ENCODE data around the gene PRMT1. TPM values are rescaled to one million over a fixed set of nuclear protein-coding genes. Genes with fewer than 3 reads are reported as not detected.
A peak's percentile ranks its signal among the peaks of the same experiment; 100 is the strongest.

The PRMT1 gene
- total RNA-seq, 4 donors from 2014 or later, result 78.5 to 274 (median 217) TPM

GRCh38 chr19:49679771-49680413 is 2.8 kb downstream of the PRMT1 start:
- DNase-seq, result no peak
- H3K27ac ChIP-seq, result peak overlapping the region; percentile 65 to 70
- intact Hi-C loops (cut with DNase I; ENCODE audit: low total_unique reads), result no loop called here
- TF ChIP-seq POLR2A (IDR thresholded peaks at IDR 0.05) (no peak), CTCF (IDR thresholded peaks at IDR 0.05) (no peak)
- H3K36me3 ChIP-seq, result no peaks in the 10 kb centered on the region
- H3K4me3 ChIP-seq, result no peak overlapping the region
- H3K9me3 ChIP-seq, result no peaks in the 10 kb centered on the region
- no peaks in the 10 kb centered on the region for H3K27me3 ChIP-seq
- peaks cover 0 to 4% of the 10 kb centered on the region in 2 donors for H3K4me1 ChIP-seq

GRCh38 chr19:49680421-49681351 is 3.6 kb downstream of the PRMT1 start:
- H3K27me3 ChIP-seq, result no peaks in the 10 kb centered on the region
- H3K4me3 ChIP-seq, result peak overlapping the region in 1 of 2 donors; percentile 8
- H3K27ac ChIP-seq, result peak overlapping the region; percentile 65 to 70
- no peaks in the 10 kb centered on the region for H3K9me3 ChIP-seq
- DNase-seq, result peak; percentile 90 to 94
- intact Hi-C loops (cut with DNase I; ENCODE audit: low total_unique reads), result no loop called here
- H3K4me1 ChIP-seq, result peaks cover 0 to 4% of the 10 kb centered on the region in 2 donors
- TF ChIP-seq CTCF (IDR thresholded peaks at IDR 0.05), result peak; percentile 98 to 100 (median 100)
- no peak for TF ChIP-seq POLR2A (IDR thresholded peaks at IDR 0.05)
- no peaks in the 10 kb centered on the region for H3K36me3 ChIP-seq

DNA sequence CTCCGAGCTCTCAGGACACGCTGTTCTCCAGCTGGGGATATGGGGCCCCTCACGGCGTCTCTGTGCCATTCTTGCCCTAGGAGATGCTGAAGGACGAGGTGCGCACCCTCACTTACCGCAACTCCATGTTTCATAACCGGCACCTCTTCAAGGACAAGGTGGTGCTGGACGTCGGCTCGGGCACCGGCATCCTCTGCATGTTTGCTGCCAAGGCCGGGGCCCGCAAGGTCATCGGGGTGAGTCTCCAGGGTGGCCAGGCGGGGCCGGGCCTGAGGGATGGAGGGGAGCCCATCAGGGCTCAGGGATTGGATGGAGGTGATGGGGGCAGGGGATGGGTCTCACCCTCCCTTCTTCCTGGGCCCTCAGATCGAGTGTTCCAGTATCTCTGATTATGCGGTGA is 4.8 kb downstream of the PRMT1 start:
- Histone ChIP-seq H3K27ac (no peak overlapping the region), H3K36me3 (no peaks in the 10 kb centered on the region), H3K4me1 (peaks cover 0 to 4% of the 10 kb centered on the region in 2 donors), H3K4me3 (no peak overlapping the region), H3K27me3 (no peaks in the 10 kb centered on the region), H3K9me3 (no peaks in the 10 kb centered on the region)
- no peak for DNase-seq
- intact Hi-C loops (cut with DNase I; ENCODE audit: low total_unique reads), result no loop called here
- TF ChIP-seq POLR2A (IDR thresholded peaks at IDR 0.05), result no peak

- Histone ChIP-seq H3K36me3 (no peaks in the 10 kb centered on the region), H3K27ac (no peak overlapping the region)
Measured at GRCh38 chr19:49682274-49682673, 5.2 kb downstream of the PRMT1 start.

DNA sequence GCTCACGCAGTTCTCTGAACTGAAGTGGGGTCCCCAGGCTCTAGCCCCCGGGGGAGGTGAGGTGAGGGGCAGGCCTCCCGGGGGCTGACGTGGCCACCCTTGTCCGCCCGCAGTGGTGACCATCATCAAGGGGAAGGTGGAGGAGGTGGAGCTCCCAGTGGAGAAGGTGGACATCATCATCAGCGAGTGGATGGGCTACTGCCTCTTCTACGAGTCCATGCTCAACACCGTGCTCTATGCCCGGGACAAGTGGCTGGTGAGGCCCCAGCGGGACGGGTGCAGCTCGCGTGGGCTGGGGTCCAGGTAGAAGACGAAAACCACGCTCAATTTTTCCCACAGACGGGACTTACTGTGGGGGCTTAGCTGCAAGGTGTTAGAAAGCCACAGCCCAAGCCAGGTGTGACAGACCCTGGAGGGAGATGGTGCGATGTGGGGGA is 6.8 kb downstream of the PRMT1 start:
- TF ChIP-seq POLR2A (IDR thresholded peaks at IDR 0.05) (no peak), CTCF (IDR thresholded peaks at IDR 0.05) (no peak)
- Histone ChIP-seq H3K27ac (no peak overlapping the region), H3K9me3 (no peaks in the 10 kb centered on the region), H3K4me3 (no peak overlapping the region), H3K27me3 (no peaks in the 10 kb centered on the region), H3K36me3 (no peaks in the 10 kb centered on the region), H3K4me1 (peaks cover 0 to 4% of the 10 kb centered on the region in 2 donors)
- DNase-seq, result no peak
- intact Hi-C loops (cut with DNase I; ENCODE audit: low total_unique reads), result no loop called here

More at GRCh38 chr19:49682274-49682673, 5.2 kb downstream of the PRMT1 start:
- Histone ChIP-seq H3K9me3 (no peaks in the 10 kb centered on the region), H3K4me1 (peaks cover 0 to 4% of the 10 kb centered on the region in 2 donors), H3K27me3 (no peaks in the 10 kb centered on the region), H3K4me3 (no peak overlapping the region)
- intact Hi-C loops (cut with DNase I; ENCODE audit: low total_unique reads), result no loop called here
- DNase-seq, result no peak
- TF ChIP-seq CTCF (IDR thresholded peaks at IDR 0.05), result no peak
- TF ChIP-seq POLR2A (IDR thresholded peaks at IDR 0.05), result no peak

Data from uterus (tissue), 4 donors.